Measurements from ENCODE around the gene MGAT3. TPM values are rescaled to one million over a fixed set of nuclear protein-coding genes. Genes with fewer than 3 reads are reported as not detected.

MGAT3 gene
- total and polyA plus RNA-seq, 9 of the 15 experiments (the other 6 are each of a cell fraction or from before 2014, with no cell fraction given) = 0.10 to 11.5 (median 4.6) TPM

DNA sequence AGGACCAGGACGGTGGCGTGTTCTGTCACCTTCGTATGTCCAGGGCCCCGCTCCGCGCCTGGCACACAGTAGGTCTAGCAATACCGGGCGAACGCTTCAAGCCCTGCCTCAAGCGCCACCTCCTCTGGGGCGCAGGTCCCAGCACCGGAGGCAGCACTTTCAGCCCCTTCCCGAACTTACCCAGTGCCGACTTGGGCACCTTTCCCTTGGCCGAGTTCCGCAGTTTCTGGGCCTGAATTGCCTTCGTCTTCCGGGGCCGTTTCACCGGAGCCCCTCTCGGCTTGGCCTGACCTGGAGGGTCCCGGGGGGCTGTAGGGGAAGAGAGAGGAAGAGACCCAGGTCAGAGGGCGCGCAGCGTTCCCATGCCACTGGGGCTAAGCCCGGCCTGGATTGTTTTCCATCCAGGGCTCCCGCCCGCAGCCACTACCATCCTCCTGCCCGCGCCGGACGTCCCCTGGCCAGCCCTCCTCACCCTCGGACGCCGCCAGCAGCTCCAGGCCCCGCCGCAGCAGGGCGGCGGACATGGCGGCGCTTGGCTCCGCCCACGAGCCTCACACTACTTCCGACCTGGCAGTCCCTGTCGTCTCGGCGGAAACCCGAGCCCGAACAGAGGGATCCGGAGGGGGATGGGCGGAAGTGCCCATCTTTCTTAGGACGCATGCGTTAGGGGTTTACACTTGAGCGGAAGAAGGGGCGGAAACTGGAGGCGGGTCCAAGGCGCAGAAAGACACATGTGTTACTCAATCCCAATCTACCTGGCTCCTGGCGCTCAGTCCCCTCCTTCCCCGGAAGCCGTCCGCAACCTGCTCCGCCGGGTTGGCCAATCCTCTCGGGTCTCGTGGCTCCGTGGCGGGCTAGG is 75.6 kb downstream of the MGAT3 start, which contains the start of gene RPS19BP1 (continued):
- no peak for TF ChIP-seq BRCA1 (IDR thresholded peaks at IDR 0.05)
- TF ChIP-seq BRCA1 (CRISPR knock-in tag; IDR thresholded peaks at IDR 0.05) = no peak
- TF ChIP-seq MCM7 (IDR thresholded peaks at IDR 0.05) = no peak
- TF ChIP-seq, protein P1, sequence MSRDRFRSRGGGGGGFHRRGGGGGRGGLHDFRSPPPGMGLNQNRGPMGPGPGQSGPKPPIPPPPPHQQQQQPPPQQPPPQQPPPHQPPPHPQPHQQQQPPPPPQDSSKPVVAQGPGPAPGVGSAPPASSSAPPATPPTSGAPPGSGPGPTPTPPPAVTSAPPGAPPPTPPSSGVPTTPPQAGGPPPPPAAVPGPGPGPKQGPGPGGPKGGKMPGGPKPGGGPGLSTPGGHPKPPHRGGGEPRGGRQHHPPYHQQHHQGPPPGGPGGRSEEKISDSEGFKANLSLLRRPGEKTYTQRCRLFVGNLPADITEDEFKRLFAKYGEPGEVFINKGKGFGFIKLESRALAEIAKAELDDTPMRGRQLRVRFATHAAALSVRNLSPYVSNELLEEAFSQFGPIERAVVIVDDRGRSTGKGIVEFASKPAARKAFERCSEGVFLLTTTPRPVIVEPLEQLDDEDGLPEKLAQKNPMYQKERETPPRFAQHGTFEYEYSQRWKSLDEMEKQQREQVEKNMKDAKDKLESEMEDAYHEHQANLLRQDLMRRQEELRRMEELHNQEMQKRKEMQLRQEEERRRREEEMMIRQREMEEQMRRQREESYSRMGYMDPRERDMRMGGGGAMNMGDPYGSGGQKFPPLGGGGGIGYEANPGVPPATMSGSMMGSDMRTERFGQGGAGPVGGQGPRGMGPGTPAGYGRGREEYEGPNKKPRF (IDR thresholded peaks at IDR 0.05; ENCODE audit: low read depth, low read length) = no peak
- no peak for TF ChIP-seq LEF1 (IDR thresholded peaks at IDR 0.05)
- TF ChIP-seq, protein P2, sequence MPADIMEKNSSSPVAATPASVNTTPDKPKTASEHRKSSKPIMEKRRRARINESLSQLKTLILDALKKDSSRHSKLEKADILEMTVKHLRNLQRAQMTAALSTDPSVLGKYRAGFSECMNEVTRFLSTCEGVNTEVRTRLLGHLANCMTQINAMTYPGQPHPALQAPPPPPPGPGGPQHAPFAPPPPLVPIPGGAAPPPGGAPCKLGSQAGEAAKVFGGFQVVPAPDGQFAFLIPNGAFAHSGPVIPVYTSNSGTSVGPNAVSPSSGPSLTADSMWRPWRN (IDR thresholded peaks at IDR 0.05; ENCODE audit: low read depth) = no peak
- no peak for TF ChIP-seq FOXA1 (IDR thresholded peaks at IDR 0.05; ENCODE audit: borderline replicate concordance)
- TF ChIP-seq SRF (CRISPR knock-in tag; IDR thresholded peaks at IDR 0.05) = peak in 1 of 2 experiments; percentile 61; a peak in 1 of 4 replicates
- TF ChIP-seq RBFOX2 (IDR thresholded peaks at IDR 0.05; ENCODE audit: low read depth, low read length) = peak; percentile 94
- TF ChIP-seq BCOR (IDR thresholded peaks at IDR 0.05) = no peak
- no peak for TF ChIP-seq MED1 (CRISPR knock-in tag; IDR thresholded peaks at IDR 0.05; ENCODE audit: borderline replicate concordance)
- peak; percentile 79; the same call in 1 of the 2 replicates for TF ChIP-seq KAT7 (CRISPR knock-in tag; IDR thresholded peaks at IDR 0.05; ENCODE audit: borderline replicate concordance)
- TF ChIP-seq PCBP1 (IDR thresholded peaks at IDR 0.05; ENCODE audit: low read depth, low read length, poor library complexity, severe bottlenecking) = no peak
- TF ChIP-seq, protein P3, sequence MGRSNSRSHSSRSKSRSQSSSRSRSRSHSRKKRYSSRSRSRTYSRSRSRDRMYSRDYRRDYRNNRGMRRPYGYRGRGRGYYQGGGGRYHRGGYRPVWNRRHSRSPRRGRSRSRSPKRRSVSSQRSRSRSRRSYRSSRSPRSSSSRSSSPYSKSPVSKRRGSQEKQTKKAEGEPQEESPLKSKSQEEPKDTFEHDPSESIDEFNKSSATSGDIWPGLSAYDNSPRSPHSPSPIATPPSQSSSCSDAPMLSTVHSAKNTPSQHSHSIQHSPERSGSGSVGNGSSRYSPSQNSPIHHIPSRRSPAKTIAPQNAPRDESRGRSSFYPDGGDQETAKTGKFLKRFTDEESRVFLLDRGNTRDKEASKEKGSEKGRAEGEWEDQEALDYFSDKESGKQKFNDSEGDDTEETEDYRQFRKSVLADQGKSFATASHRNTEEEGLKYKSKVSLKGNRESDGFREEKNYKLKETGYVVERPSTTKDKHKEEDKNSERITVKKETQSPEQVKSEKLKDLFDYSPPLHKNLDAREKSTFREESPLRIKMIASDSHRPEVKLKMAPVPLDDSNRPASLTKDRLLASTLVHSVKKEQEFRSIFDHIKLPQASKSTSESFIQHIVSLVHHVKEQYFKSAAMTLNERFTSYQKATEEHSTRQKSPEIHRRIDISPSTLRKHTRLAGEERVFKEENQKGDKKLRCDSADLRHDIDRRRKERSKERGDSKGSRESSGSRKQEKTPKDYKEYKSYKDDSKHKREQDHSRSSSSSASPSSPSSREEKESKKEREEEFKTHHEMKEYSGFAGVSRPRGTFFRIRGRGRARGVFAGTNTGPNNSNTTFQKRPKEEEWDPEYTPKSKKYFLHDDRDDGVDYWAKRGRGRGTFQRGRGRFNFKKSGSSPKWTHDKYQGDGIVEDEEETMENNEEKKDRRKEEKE (IDR thresholded peaks at IDR 0.05; ENCODE audit: borderline replicate concordance in 1 of 2, control insufficient read depth in 1 of 2, low read depth in 2 of 2, low read length in 1 of 2) = no peak
- TF ChIP-seq FOXK2 (conservative IDR thresholded peaks at IDR 0.05 in 1 of 2, IDR thresholded peaks at IDR 0.05 in 1 of 2; ENCODE audit: low read depth in 2 of 2) = peak; percentile 81 to 88
- no peak for TF ChIP-seq ZNF347 (CRISPR knock-in tag; IDR thresholded peaks at IDR 0.05; ENCODE audit: low read depth)
- TF ChIP-seq, protein P4, sequence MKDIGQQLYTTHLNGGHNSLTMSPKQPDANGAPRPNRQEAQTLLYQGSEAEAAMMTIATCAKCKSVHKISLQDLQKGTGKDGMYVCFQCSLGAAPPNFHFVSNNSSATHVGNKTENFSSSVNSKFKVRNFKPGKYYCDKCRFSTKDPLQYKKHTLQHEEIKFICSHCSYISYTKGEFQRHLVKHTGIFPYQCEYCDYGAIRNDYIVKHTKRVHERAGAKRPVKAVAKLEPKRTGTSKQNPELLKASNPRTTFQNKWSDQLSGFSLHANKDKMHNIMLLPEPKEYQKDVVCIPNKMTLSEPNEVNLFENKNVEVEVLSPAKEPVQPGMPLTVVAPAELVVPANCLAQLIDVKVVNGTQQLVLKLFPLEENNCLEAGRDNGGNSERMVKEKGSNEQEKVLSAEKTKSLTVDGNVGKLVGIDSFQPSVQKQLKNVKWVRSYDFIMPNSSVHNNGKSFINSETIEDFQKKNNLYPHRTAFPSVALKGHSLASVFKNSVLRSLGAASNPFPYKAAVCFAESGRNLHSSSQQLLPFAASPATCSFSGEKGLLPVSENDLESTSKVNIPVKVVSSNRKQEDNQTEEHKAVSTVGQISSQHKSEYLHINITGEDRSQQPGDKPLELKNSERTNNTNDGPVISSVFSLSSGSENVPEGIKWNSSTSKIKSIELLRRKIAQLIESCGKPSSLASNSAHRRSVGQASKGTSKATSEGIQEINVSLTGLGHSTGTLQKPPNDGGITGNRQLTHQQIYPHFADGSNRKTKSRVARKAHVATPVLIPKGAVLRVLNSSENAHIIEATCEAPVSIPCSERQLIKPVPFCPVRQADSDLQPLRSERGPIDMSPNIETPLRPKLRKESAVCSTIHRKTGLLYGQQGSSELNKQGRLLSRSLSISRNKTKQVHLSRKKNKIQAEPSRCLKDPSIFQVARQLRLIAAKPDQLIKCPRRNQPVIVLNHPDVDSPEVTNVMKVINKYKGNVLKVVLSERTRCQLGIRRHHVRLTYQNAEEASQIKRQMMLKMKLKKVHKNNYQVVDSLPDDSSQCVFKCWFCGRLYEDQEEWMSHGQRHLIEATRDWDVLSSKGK (CRISPR knock-in tag; IDR thresholded peaks at IDR 0.05) = no peak
